Suprapubic skin (tissue), 4 donors: ENCODE results near the gene GRPEL1. TPM values are rescaled to one million over a fixed set of nuclear protein-coding genes. Genes with fewer than 3 reads are reported as not detected.

Experiments used
- DNase-seq, 2 donors: peaks; one replicate each; pipeline ENCODE4 v3.0.0-alpha.2; 2019; ENCODE audit warnings: low spot score in 2 of 2
- H3K27ac ChIP-seq: fragments of 200-600 bp; sonication (generic); one replicate; pipeline ENCODE4 v1.5.1; 2019
- H3K27me3 ChIP-seq: fragments of 200-600 bp; sonication (generic); one replicate; pipeline ENCODE4 v1.5.1; 2019
- H3K36me3 ChIP-seq: fragments of 200-600 bp; sonication (generic); one replicate; pipeline ENCODE4 v1.5.1; 2019
- H3K4me1 ChIP-seq: fragments of 200-600 bp; sonication (generic); one replicate; pipeline ENCODE4 v1.5.1; 2019
- H3K4me3 ChIP-seq: fragments of 200-600 bp; sonication (generic); one replicate; pipeline ENCODE4 v1.5.1; 2019; ENCODE audit warnings: mild to moderate bottlenecking
- H3K9me3 ChIP-seq: fragments of 200-600 bp; sonication (generic); one replicate; pipeline ENCODE4 v1.5.1; 2019
- EP300 ChIP-seq: sonication (generic); formaldehyde crosslinking; IDR thresholded peaks from one replicate; pipeline ENCODE4 v1.6.1; 2017; ENCODE audit warnings: antibody characterized with exemption
- POLR2A ChIP-seq, 2 donors: fragments of 450-650 bp; IDR thresholded peaks; one replicate each; pipeline ENCODE4 v1.6.1; 2017; ENCODE audit warnings: antibody characterized with exemption in 2 of 2, mild to moderate bottlenecking in 2 of 2, moderate library complexity in 2 of 2
- POLR2AphosphoS5 ChIP-seq, 3 donors: sonication (generic); formaldehyde crosslinking; IDR thresholded peaks; one replicate each; pipeline ENCODE4 v1.6.1; 2017; ENCODE audit warnings: antibody characterized with exemption in 3 of 3
- WGBS: methylation state at CpG from one replicate; pipeline ENCODE4 v1.1.5; 2018; 5-methylcytosine and 5-hydroxymethylcytosine counted together
- total RNA-seq, 4 donors: library from RNA; depleted of rRNA; stranded (reverse); fragments of >200 nt; gene quantifications; one replicate each; pipeline ENCODE4 v1.1.0, GENCODE V29; 2016
- TF ChIP-seq, protein P1 (sequence below), 2 donors: fragments of 200-600 bp in 1 of 2; fragments of 450-650 bp in 1 of 2; sonication (generic) in 1 of 2; IDR thresholded peaks; one replicate each; pipeline ENCODE4 v1.5.1; 2016 to 2019; ENCODE audit warnings: antibody characterized with exemption in 2 of 2, mild to moderate bottlenecking in 1 of 2, moderate library complexity in 1 of 2

GRPEL1 gene
- total RNA-seq, 4 donors from 2014 or later: 18.2 to 32.4 (median 25.3) TPM

DNA sequence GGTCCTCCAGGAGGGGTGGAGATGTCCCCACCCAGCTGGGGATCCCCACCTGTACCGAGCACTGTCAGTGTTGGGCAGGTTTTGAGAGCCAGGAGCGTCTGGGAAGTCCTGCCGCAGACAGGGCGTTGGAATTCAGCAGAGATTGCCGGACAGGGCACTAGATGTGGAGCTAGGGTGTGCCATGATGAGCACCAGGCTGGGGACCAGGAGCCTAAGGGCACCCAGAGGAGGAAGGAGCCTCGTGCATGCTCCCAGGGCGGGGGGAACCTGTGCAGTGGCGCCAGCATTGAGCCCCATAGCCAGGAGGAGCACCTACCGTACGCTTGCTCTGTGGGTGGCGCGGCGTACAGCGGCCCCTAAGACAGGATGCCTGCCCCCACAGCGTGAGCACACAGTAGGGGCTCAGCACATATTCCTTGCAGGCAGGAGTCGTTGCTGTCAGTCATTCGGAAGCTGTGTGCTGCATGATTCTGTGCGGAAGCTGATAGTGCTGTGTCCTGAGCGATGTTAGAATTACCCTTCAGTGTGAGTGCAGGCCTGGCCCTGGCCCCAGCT lies 43.5 kb downstream of the GRPEL1 start:
- Histone ChIP-seq H3K27me3 (no peaks in the 10 kb centered on the region), H3K4me3 (no peak overlapping the region), H3K4me1 (no peaks in the 10 kb centered on the region), H3K36me3 (peaks cover 73% of the 10 kb centered on the region), H3K27ac (no peak overlapping the region), H3K9me3 (no peaks in the 10 kb centered on the region)
- no peak for DNase-seq
- 94% methylated on average over 5 of the region's 19 CpGs for WGBS
- TF ChIP-seq POLR2AphosphoS5 (IDR thresholded peaks at IDR 0.05) (no peak), EP300 (no peak), POLR2A (IDR thresholded peaks at IDR 0.05) (no peak)
- TF ChIP-seq, protein P1, sequence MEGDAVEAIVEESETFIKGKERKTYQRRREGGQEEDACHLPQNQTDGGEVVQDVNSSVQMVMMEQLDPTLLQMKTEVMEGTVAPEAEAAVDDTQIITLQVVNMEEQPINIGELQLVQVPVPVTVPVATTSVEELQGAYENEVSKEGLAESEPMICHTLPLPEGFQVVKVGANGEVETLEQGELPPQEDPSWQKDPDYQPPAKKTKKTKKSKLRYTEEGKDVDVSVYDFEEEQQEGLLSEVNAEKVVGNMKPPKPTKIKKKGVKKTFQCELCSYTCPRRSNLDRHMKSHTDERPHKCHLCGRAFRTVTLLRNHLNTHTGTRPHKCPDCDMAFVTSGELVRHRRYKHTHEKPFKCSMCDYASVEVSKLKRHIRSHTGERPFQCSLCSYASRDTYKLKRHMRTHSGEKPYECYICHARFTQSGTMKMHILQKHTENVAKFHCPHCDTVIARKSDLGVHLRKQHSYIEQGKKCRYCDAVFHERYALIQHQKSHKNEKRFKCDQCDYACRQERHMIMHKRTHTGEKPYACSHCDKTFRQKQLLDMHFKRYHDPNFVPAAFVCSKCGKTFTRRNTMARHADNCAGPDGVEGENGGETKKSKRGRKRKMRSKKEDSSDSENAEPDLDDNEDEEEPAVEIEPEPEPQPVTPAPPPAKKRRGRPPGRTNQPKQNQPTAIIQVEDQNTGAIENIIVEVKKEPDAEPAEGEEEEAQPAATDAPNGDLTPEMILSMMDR (IDR thresholded peaks at IDR 0.05): no peak

DNA sequence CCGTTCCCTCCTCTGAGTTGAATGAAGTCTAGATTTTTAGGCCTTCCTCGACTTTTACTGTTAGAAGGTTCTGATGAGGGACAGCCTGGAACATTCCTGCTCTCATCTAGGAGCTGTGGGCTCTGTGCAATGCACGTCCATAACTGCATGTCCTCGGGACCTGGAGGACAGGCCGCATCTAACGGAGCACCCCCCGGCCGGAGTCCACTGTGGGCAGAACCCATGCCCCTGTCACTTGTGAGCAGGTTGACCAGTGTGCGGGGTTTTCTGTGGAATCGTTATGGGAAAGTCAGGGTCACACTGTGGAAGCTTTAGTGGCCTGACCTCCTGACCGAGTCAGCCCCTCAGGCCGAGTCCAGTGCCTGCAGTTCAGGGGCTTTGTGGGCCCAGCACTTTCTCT lies 44.0 kb downstream of the GRPEL1 start:
- 97% methylated on average over 8 of the region's 12 CpGs for WGBS
- no peak for TF ChIP-seq POLR2A (IDR thresholded peaks at IDR 0.05)
- TF ChIP-seq, protein P1 (IDR thresholded peaks at IDR 0.05): no peak
- no peak for TF ChIP-seq POLR2AphosphoS5 (IDR thresholded peaks at IDR 0.05)
- no peak for TF ChIP-seq EP300

DNA sequence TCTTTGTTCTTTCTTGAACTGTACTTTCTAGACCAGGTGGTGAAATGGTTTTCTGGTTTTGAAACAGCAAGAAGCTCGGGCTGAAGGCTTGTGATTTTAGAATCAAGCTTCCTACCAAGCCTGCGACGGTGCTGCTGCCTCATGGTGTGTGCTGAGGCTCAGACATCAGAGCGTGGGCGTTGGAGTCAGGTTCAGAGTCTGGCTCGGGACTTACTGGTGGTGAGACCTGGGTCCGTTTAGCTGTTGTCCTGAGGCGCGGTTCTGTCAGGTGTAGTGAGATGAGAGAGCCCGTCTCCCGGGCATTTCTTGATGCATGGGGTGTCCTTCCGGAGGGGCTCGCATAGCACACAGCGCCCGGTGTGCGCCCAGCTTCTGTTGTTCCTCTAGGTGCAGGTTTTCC lies 44.4 kb downstream of the GRPEL1 start:
- Histone ChIP-seq H3K27ac (no peak overlapping the region), H3K9me3 (no peaks in the 10 kb centered on the region), H3K4me3 (no peak overlapping the region), H3K27me3 (no peaks in the 10 kb centered on the region), H3K4me1 (no peaks in the 10 kb centered on the region), H3K36me3 (peaks cover 68% of the 10 kb centered on the region)
- no peak for DNase-seq
- TF ChIP-seq EP300 (no peak), POLR2A (IDR thresholded peaks at IDR 0.05) (no peak), POLR2AphosphoS5 (IDR thresholded peaks at IDR 0.05) (no peak)
- TF ChIP-seq, protein P1 (IDR thresholded peaks at IDR 0.05): no peak
- WGBS: 96% methylated on average over 16 of the region's 16 CpGs

More for the DNA sequence above, 44.0 kb downstream of the GRPEL1 start:
- peaks cover 72% of the 10 kb centered on the region for H3K36me3 ChIP-seq
- H3K4me3 ChIP-seq: no peak overlapping the region
- H3K27me3 ChIP-seq: no peaks in the 10 kb centered on the region
- no peaks in the 10 kb centered on the region for H3K9me3 ChIP-seq
- no peaks in the 10 kb centered on the region for H3K4me1 ChIP-seq
- no peak for DNase-seq
- H3K27ac ChIP-seq: no peak overlapping the region

DNA sequence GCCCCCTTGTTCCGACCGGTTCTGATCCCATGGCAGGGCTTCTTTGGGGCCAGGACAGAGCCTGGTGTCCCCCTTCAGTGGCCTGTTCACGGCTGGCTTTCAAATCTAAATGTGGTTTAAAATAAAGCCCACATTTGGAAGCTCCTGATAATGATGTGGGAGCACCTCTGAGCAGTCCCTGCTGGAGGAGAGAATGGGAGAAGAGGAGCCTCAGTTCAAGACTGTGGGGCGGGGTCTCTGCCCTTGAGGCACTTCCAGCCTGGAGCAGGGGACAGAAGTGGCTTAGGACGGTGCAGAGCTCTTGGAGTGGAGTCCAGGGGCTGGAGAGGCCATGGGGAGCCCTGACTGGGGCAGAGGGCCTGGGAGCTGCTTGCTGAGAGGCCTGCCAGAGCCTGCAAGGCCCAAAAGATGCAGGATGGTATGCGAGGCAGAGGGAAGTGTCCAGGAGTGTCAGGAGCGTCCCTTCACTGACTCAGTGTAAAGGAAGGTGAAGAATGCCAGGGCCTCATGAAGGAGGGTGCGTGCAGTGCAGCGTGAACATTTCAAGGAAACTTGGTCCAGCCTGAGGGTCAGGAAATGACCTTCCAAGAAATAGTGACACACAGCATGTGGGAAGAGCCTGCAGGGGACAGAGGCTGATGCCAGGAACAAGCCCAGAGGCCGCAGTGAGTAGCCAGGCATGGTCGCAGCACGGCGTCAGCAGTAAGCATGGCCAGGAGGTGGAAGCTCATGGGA lies 45.8 kb downstream of the GRPEL1 start:
- no peak overlapping the region for H3K4me3 ChIP-seq
- H3K4me1 ChIP-seq: no peaks in the 10 kb centered on the region
- no peak for DNase-seq
- H3K9me3 ChIP-seq: no peaks in the 10 kb centered on the region
- TF ChIP-seq POLR2A (IDR thresholded peaks at IDR 0.05): no peak
- TF ChIP-seq POLR2AphosphoS5 (IDR thresholded peaks at IDR 0.05): no peak
- TF ChIP-seq EP300: no peak
- TF ChIP-seq, protein P1 (IDR thresholded peaks at IDR 0.05): no peak
- 84% methylated on average over 13 of the region's 13 CpGs for WGBS
- peaks cover 79% of the 10 kb centered on the region for H3K36me3 ChIP-seq
- H3K27ac ChIP-seq: no peak overlapping the region
- no peaks in the 10 kb centered on the region for H3K27me3 ChIP-seq

GRCh38 chr4:7021355-7021754 lies 46.5 kb downstream of the GRPEL1 start:
- Histone ChIP-seq H3K27me3 (no peaks in the 10 kb centered on the region), H3K36me3 (peaks cover 79% of the 10 kb centered on the region), H3K9me3 (no peaks in the 10 kb centered on the region), H3K27ac (no peak overlapping the region), H3K4me1 (no peaks in the 10 kb centered on the region), H3K4me3 (no peak overlapping the region)
- WGBS: 69% methylated on average over 5 of the region's 5 CpGs
- TF ChIP-seq, protein P1 (IDR thresholded peaks at IDR 0.05): no peak
- no peak for TF ChIP-seq POLR2A (IDR thresholded peaks at IDR 0.05)
- no peak for TF ChIP-seq EP300
- no peak for TF ChIP-seq POLR2AphosphoS5 (IDR thresholded peaks at IDR 0.05)
- no peak for DNase-seq
